HG03520 (cell line): ENCODE measurements around the gene AXL.
A peak's percentile ranks its signal among the peaks of the same experiment; 100 is the strongest.
"Not testable (repeated sequence)": the region's sequence is repeated elsewhere in the genome, so short reads cannot be mapped to it uniquely, and the experiment has no call there.

Experiments used
- ATAC-seq: cut with Tn5 transposase; IDR thresholded peaks from one replicate; pipeline ENCODE4 v1.9.1; 2021; ENCODE audit warnings: mild to moderate bottlenecking, moderate library complexity; ENCODE audit not compliant: unreplicated experiment

AXL gene

GRCh38 chr19:41269055-41269454, 50.0 kb downstream of the AXL start:
- ATAC-seq: no peak

GRCh38 chr19:41269571-41269970, 50.5 kb downstream of the AXL start:
- ATAC-seq: no peak

- ATAC-seq: no peak
Observed at GRCh38 chr19:41273076-41273475, 54.1 kb downstream of the AXL start.

- no peak for ATAC-seq
Observed at GRCh38 chr19:41274802-41275201, 55.8 kb downstream of the AXL start.

- ATAC-seq: no peak
Observed at GRCh38 chr19:41276231-41276630, 57.2 kb downstream of the AXL start.

- no peak for ATAC-seq
Observed at GRCh38 chr19:41278478-41278877, 59.5 kb downstream of the AXL start.

- ATAC-seq: no peak
Observed at GRCh38 chr19:41288673-41289530, 69.9 kb downstream of the AXL start.

- not testable (repeated sequence) for ATAC-seq
Observed at GRCh38 chr19:41289814-41290213, 70.8 kb downstream of the AXL start.

- ATAC-seq: no peak
Observed at GRCh38 chr19:41294393-41294792, 75.4 kb downstream of the AXL start.

GRCh38 chr19:41295499-41295898, 76.5 kb downstream of the AXL start:
- no peak for ATAC-seq

- ATAC-seq: no peak
Observed at GRCh38 chr19:41296433-41296871, 77.4 kb downstream of the AXL start.

GRCh38 chr19:41297628-41298347, 78.8 kb downstream of the AXL start:
- peak; percentile 82 for ATAC-seq

GRCh38 chr19:41298348-41298964, 79.4 kb downstream of the AXL start:
- no peak for ATAC-seq

- ATAC-seq: no peak
Observed at GRCh38 chr19:41299046-41299754, 80.2 kb downstream of the AXL start.

GRCh38 chr19:41299755-41300089, 80.7 kb downstream of the AXL start:
- ATAC-seq: no peak

GRCh38 chr19:41300555-41300954, 81.5 kb downstream of the AXL start:
- no peak for ATAC-seq

GRCh38 chr19:41302624-41303351, 83.8 kb downstream of the AXL start:
- no peak for ATAC-seq

- no peak for ATAC-seq
Observed at GRCh38 chr19:41303954-41304353, 84.9 kb downstream of the AXL start.

GRCh38 chr19:41304706-41305483, 85.9 kb downstream of the AXL start:
- ATAC-seq: no peak
